H9 (cell line): ENCODE data around the gene CCDC187. TPM values are rescaled to one million over a fixed set of nuclear protein-coding genes. Genes with fewer than 3 reads are reported as not detected.

Experiments
- DNase-seq: peaks from one replicate; pipeline ENCODE4 v3.0.0-alpha.2; 2017
- H2AFZ ChIP-seq: one replicate; pipeline ENCODE4 v1.6.1; 2013; ENCODE audit warnings: mild to moderate bottlenecking, low read length, control low read depth, moderate library complexity
- H2AK5ac ChIP-seq: 2 replicates; pipeline ENCODE4 v1.6.1; 2013; ENCODE audit warnings: low read length, control low read depth, mixed read lengths; ENCODE audit not compliant: insufficient read length
- H2BK120ac ChIP-seq: one replicate; pipeline ENCODE4 v1.6.1; 2013; ENCODE audit warnings: low read depth, mild to moderate bottlenecking, low read length, control low read depth, inconsistent platforms; ENCODE audit not compliant: poor library complexity, severe bottlenecking
- H2BK12ac ChIP-seq: 2 replicates; pipeline ENCODE4 v1.6.1; 2013; ENCODE audit warnings: low read length, control low read depth, mixed read lengths, low read depth; ENCODE audit not compliant: insufficient read length
- H2BK15ac ChIP-seq: 2 replicates; pipeline ENCODE4 v1.6.1; 2013; ENCODE audit warnings: low read depth, low read length, control low read depth
- H2BK20ac ChIP-seq: one replicate; pipeline ENCODE4 v1.6.1; 2013; ENCODE audit warnings: low read depth, mild to moderate bottlenecking, low read length, control low read depth, inconsistent platforms; ENCODE audit not compliant: poor library complexity, severe bottlenecking
- H2BK5ac ChIP-seq: 2 replicates; pipeline ENCODE4 v1.6.1; 2013; ENCODE audit warnings: low read length, control low read depth, mixed read lengths; ENCODE audit not compliant: insufficient read length
- H3K14ac ChIP-seq: 2 replicates; pipeline ENCODE4 v1.6.1; 2013; ENCODE audit warnings: low read length, control low read depth; ENCODE audit not compliant: insufficient read depth
- H3K18ac ChIP-seq: 2 replicates; pipeline ENCODE4 v1.6.1; 2013; ENCODE audit warnings: low read depth, mild to moderate bottlenecking, mixed read lengths, low read length, control low read depth; ENCODE audit not compliant: insufficient read length
- H3K23ac ChIP-seq: 2 replicates; pipeline ENCODE4 v1.6.1; 2013; ENCODE audit warnings: low read length, control low read depth, mixed read lengths, low read depth; ENCODE audit not compliant: insufficient read length
- H3K23me2 ChIP-seq: 2 replicates; pipeline ENCODE4 v1.6.1; 2013; ENCODE audit warnings: low read depth, mild to moderate bottlenecking, mixed read lengths, low read length, control low read depth; ENCODE audit not compliant: insufficient read length, poor library complexity, severe bottlenecking
- H3K27ac ChIP-seq: 2 replicates; pipeline ENCODE4 v1.5.1; 2013; ENCODE audit warnings: low read length, control low read depth, mixed read lengths, low read depth; ENCODE audit not compliant: insufficient read length
- H3K27me3 ChIP-seq: 2 replicates; pipeline ENCODE4 v1.6.1; 2013; ENCODE audit warnings: low read length, control low read depth, inconsistent platforms; ENCODE audit not compliant: insufficient read depth
- H3K4ac ChIP-seq: 2 replicates; pipeline ENCODE4 v1.6.1; 2013; ENCODE audit warnings: low read depth, mild to moderate bottlenecking, control low read depth, inconsistent platforms, low read length, moderate library complexity
- H3K4me1 ChIP-seq: 2 replicates; pipeline ENCODE4 v1.6.1; 2013; ENCODE audit warnings: low read length, control low read depth, inconsistent platforms; ENCODE audit not compliant: insufficient read depth
- H3K4me2 ChIP-seq: 2 replicates; pipeline ENCODE4 v1.6.1; 2013; ENCODE audit warnings: low read length, control low read depth, mixed read lengths; ENCODE audit not compliant: insufficient read length, insufficient read depth
- H3K56ac ChIP-seq: 2 replicates; pipeline ENCODE4 v1.6.1; 2013; ENCODE audit warnings: low read depth, mild to moderate bottlenecking, mixed read lengths, low read length, control low read depth; ENCODE audit not compliant: insufficient read length
- H3K79me1 ChIP-seq: 2 replicates; pipeline ENCODE4 v1.6.1; 2013; ENCODE audit warnings: low read depth, mild to moderate bottlenecking, moderate library complexity, low read length, control low read depth, inconsistent platforms; ENCODE audit not compliant: insufficient read depth, poor library complexity, severe bottlenecking
- H3K79me2 ChIP-seq: 2 replicates; pipeline ENCODE4 v1.6.1; 2013; ENCODE audit warnings: low read length, control low read depth, inconsistent platforms; ENCODE audit not compliant: insufficient read depth
- H3K9ac ChIP-seq: 2 replicates; pipeline ENCODE4 v1.6.1; 2013; ENCODE audit warnings: low read length, control low read depth, mixed read lengths; ENCODE audit not compliant: insufficient read length; ENCODE audit errors: extremely low read depth
- H3K9me3 ChIP-seq: one replicate; pipeline ENCODE4 v1.6.1; 2013; ENCODE audit warnings: low read depth, low read length, inconsistent platforms; ENCODE audit not compliant: control insufficient read depth
- H3T11ph ChIP-seq: one replicate; pipeline ENCODE4 v1.6.1; 2013; ENCODE audit warnings: mild to moderate bottlenecking, low read length, control low read depth, inconsistent platforms
- H4K20me1 ChIP-seq: one replicate; pipeline ENCODE4 v1.6.1; 2013; ENCODE audit not compliant: control insufficient read depth, insufficient read length, insufficient read depth
- H4K5ac ChIP-seq: 2 replicates; pipeline ENCODE4 v1.6.1; 2013; ENCODE audit warnings: low read depth, mild to moderate bottlenecking, mixed read lengths, low read length, control low read depth; ENCODE audit not compliant: insufficient read length
- H4K8ac ChIP-seq: replicated peaks from 2 replicates; pipeline ENCODE4 v1.6.1; 2013; ENCODE audit warnings: low read length, control low read depth, mixed read lengths, low read depth; ENCODE audit not compliant: insufficient read length
- H4K91ac ChIP-seq: 2 replicates; pipeline ENCODE4 v1.6.1; 2013; ENCODE audit warnings: low read depth, mild to moderate bottlenecking, moderate library complexity, mixed read lengths, low read length, control low read depth; ENCODE audit not compliant: insufficient read length
- H3K27ac Mint-ChIP-seq, 3 experiments: 2 replicates in 2 of 3; 3 replicates in 1 of 3; pipeline ENCODE4 v1.8.0; 2020 to 2021; ENCODE audit warnings: mixed read lengths in 3 of 3, mild to moderate bottlenecking in 1 of 3, moderate library complexity in 1 of 3
- H3K27me3 Mint-ChIP-seq: 2 replicates; pipeline ENCODE4 v1.8.0; 2021; ENCODE audit warnings: low read depth, mild to moderate bottlenecking, moderate library complexity, mixed read lengths
- H3K36me3 Mint-ChIP-seq, 3 experiments: 2 replicates in 2 of 3; 3 replicates in 1 of 3; pipeline ENCODE4 v1.8.0; 2020 to 2021; ENCODE audit warnings: low read depth in 3 of 3, mixed read lengths in 3 of 3; ENCODE audit not compliant: insufficient read depth in 1 of 3
- H3K4me1 Mint-ChIP-seq, 2 experiments: 2 replicates each; pipeline ENCODE4 v1.8.0; 2020; ENCODE audit warnings: mixed read lengths in 2 of 2
- H3K4me3 Mint-ChIP-seq, 2 experiments: 2 replicates in 1 of 2; 3 replicates in 1 of 2; pipeline ENCODE4 v1.8.0; 2020 to 2021; ENCODE audit warnings: mild to moderate bottlenecking in 2 of 2, mixed read lengths in 2 of 2, moderate library complexity in 1 of 2
- H3K9me3 Mint-ChIP-seq, 2 experiments: 2 replicates in 1 of 2; 3 replicates in 1 of 2; pipeline ENCODE4 v1.8.0; 2020; ENCODE audit warnings: mild to moderate bottlenecking in 2 of 2, mixed read lengths in 2 of 2, moderate library complexity in 1 of 2
- CTCF ChIP-seq: fragments of 200-600 bp; sonication (generic); conservative IDR thresholded peaks from 3 replicates; pipeline ENCODE4 v1.8.0; 2021; ENCODE audit warnings: antibody characterized with exemption, mild to moderate bottlenecking
- WGBS: extraction: QIAGEN DNeasy Blood & Tissue Kit; methylation state at CpG from one replicate; pipeline ENCODE4 v1.1.7; 2013; ENCODE audit warnings: missing lambda C conversion rate, low lambda C conversion rate, mixed read lengths; ENCODE audit not compliant: insufficient read length; ENCODE audit errors: extremely low coverage; 5-methylcytosine and 5-hydroxymethylcytosine counted together
- total RNA-seq: library from RNA; stranded (reverse); gene quantifications from 2 replicates; pipeline ENCODE4 v1.2.1, GENCODE V29; 2021

The CCDC187 gene
- total RNA-seq, 1 experiment from 2014 or later = 0.07 TPM

GRCh38 chr9:136205707-136205992 is 98.2 kb downstream of the CCDC187 start:
- H2BK12ac ChIP-seq = no peak overlapping the region
- no peak overlapping the region for H3K27ac ChIP-seq
- H3K4me2 ChIP-seq = no peak overlapping the region
- Mint-ChIP-seq H3K27ac (no peak overlapping the region), H3K9me3 (no peaks in the 10 kb centered on the region), H3K36me3 (peaks cover 7 to 20% (median 16%) of the 10 kb centered on the region in 3 experiments; a peak in 6 of 7 replicates), H3K4me3 (no peak overlapping the region), H3K4me1 (peaks cover 0 to 9% of the 10 kb centered on the region in 2 experiments; a peak in 1 of 4 replicates), H3K27me3 (peaks cover 57% of the 10 kb centered on the region)
- H3K79me1 ChIP-seq = no peaks in the 10 kb centered on the region
- H2BK15ac ChIP-seq = no peak overlapping the region
- no peaks in the 10 kb centered on the region for H4K20me1 ChIP-seq
- no peaks in the 10 kb centered on the region for H3K9me3 ChIP-seq
- H3K27me3 ChIP-seq = peaks cover 40% of the 10 kb centered on the region
- no peak overlapping the region for H3K23ac ChIP-seq
- H4K91ac ChIP-seq = no peak overlapping the region
- no peak overlapping the region for H3T11ph ChIP-seq
- no peak overlapping the region for H2BK20ac ChIP-seq
- no peak overlapping the region for H2BK5ac ChIP-seq
- H3K4ac ChIP-seq = no peak overlapping the region
- no peak overlapping the region for H3K56ac ChIP-seq
- H2BK120ac ChIP-seq = no peak overlapping the region
- no peak overlapping the region for H3K9ac ChIP-seq
- no peak overlapping the region for H2AFZ ChIP-seq
- no peak for DNase-seq
- no peaks in the 10 kb centered on the region for H3K79me2 ChIP-seq
- TF ChIP-seq CTCF = no peak
- H2AK5ac ChIP-seq = no peak overlapping the region
- H3K23me2 ChIP-seq = no peaks in the 10 kb centered on the region
- H4K8ac ChIP-seq = no peak overlapping the region
- H3K4me1 ChIP-seq = no peaks in the 10 kb centered on the region
- no peak overlapping the region for H3K18ac ChIP-seq
- H4K5ac ChIP-seq = no peak overlapping the region
- no CpG with 5 or more reads among the region's 5 CpGs for WGBS
- H3K14ac ChIP-seq = no peak overlapping the region
